ENCODE results near the gene PTPRD. TPM values are rescaled to one million over a fixed set of nuclear protein-coding genes. Genes with fewer than 3 reads are reported as not detected.

PTPRD gene
- total RNA-seq, 1 donor from 2014 or later: 6.9 TPM

- no peaks in the 10 kb centered on the region for H3K9me3 ChIP-seq
- H3K4me1 ChIP-seq: no peaks in the 10 kb centered on the region
- H3K36me3 ChIP-seq: no peaks in the 10 kb centered on the region
- DNase-seq (ENCODE audit: low spot score in 2 of 2): no peak
- no peak overlapping the region for H3K4me3 ChIP-seq
- no peaks in the 10 kb centered on the region for H3K27me3 ChIP-seq
- intact Hi-C loops (cut with DNase I): no loop called here
- H3K27ac ChIP-seq: no peak overlapping the region
- no peak for TF ChIP-seq CTCF (IDR thresholded peaks at IDR 0.05)
Measured at GRCh38 chr9:10003047-10003446, 609.8 kb downstream of the PTPRD start.

GRCh38 chr9:10000669-10001068, 612.1 kb downstream of the PTPRD start:
- Histone ChIP-seq H3K27ac (no peak overlapping the region), H3K36me3 (no peaks in the 10 kb centered on the region), H3K4me3 (no peak overlapping the region), H3K27me3 (no peaks in the 10 kb centered on the region), H3K9me3 (no peaks in the 10 kb centered on the region), H3K4me1 (no peaks in the 10 kb centered on the region)
- DNase-seq (ENCODE audit: low spot score in 2 of 2): no peak
- TF ChIP-seq CTCF (IDR thresholded peaks at IDR 0.05): no peak
- intact Hi-C loops (cut with DNase I): no loop called here

GRCh38 chr9:9998491-9999287, 614.1 kb downstream of the PTPRD start:
- Histone ChIP-seq H3K9me3 (no peaks in the 10 kb centered on the region), H3K27ac (no peak overlapping the region), H3K4me1 (no peaks in the 10 kb centered on the region), H3K27me3 (no peaks in the 10 kb centered on the region), H3K4me3 (no peak overlapping the region), H3K36me3 (no peaks in the 10 kb centered on the region)
- no peak for DNase-seq (ENCODE audit: low spot score in 2 of 2)
- no peak for TF ChIP-seq CTCF (IDR thresholded peaks at IDR 0.05)
- intact Hi-C loops (cut with DNase I): no loop called here

GRCh38 chr9:9997585-9997984, 615.2 kb downstream of the PTPRD start:
- Histone ChIP-seq H3K4me1 (no peaks in the 10 kb centered on the region), H3K27me3 (no peaks in the 10 kb centered on the region), H3K9me3 (no peaks in the 10 kb centered on the region), H3K27ac (no peak overlapping the region), H3K4me3 (no peak overlapping the region), H3K36me3 (no peaks in the 10 kb centered on the region)
- intact Hi-C loops (cut with DNase I): no loop called here
- no peak for DNase-seq (ENCODE audit: low spot score in 2 of 2)
- no peak for TF ChIP-seq CTCF (IDR thresholded peaks at IDR 0.05)

GRCh38 chr9:9996259-9996658, 616.5 kb downstream of the PTPRD start:
- TF ChIP-seq CTCF (IDR thresholded peaks at IDR 0.05): no peak
- no peaks in the 10 kb centered on the region for H3K36me3 ChIP-seq
- intact Hi-C loops (cut with DNase I): no loop called here
- H3K4me3 ChIP-seq: no peak overlapping the region
- H3K27ac ChIP-seq: no peak overlapping the region
- H3K9me3 ChIP-seq: no peaks in the 10 kb centered on the region
- no peaks in the 10 kb centered on the region for H3K27me3 ChIP-seq
- no peaks in the 10 kb centered on the region for H3K4me1 ChIP-seq
- DNase-seq (ENCODE audit: low spot score in 2 of 2): no peak
